Ishikawa (cell line): Measurements from ENCODE around the gene PCNT.

ENCODE experiments used
- CEBPB ChIP-seq: IDR thresholded peaks from 2 replicates; pipeline ENCODE4 v1.6.1; 2012
- CREB1 ChIP-seq: IDR thresholded peaks from 2 replicates; pipeline ENCODE4 v1.6.1; 2012; ENCODE audit warnings: low read depth
- EGR1 ChIP-seq: IDR thresholded peaks from 2 replicates; pipeline ENCODE4 v1.6.1; 2012
- EP300 ChIP-seq: IDR thresholded peaks from 2 replicates; pipeline ENCODE4 v1.6.1; 2012; ENCODE audit warnings: borderline replicate concordance
- FOXM1 ChIP-seq: IDR thresholded peaks from 2 replicates; pipeline ENCODE4 v1.6.1; 2012; ENCODE audit warnings: low read depth, borderline replicate concordance
- NFIC ChIP-seq: IDR thresholded peaks from 2 replicates; pipeline ENCODE4 v1.6.1; 2012
- RAD21 ChIP-seq: IDR thresholded peaks from 2 replicates; pipeline ENCODE4 v1.6.1; 2012; ENCODE audit warnings: low read depth
- TAF1 ChIP-seq: IDR thresholded peaks from 2 replicates; pipeline ENCODE4 v1.6.1; 2012; ENCODE audit warnings: low read depth, mild to moderate bottlenecking
- TCF12 ChIP-seq: IDR thresholded peaks from 2 replicates; pipeline ENCODE4 v1.6.1; 2012; ENCODE audit warnings: low read depth
- TEAD4 ChIP-seq: IDR thresholded peaks from 2 replicates; pipeline ENCODE4 v1.6.1; 2012
- YY1 ChIP-seq: IDR thresholded peaks from 2 replicates; pipeline ENCODE4 v1.6.1; 2012; ENCODE audit warnings: low read depth
- ZBTB7A ChIP-seq: IDR thresholded peaks from 2 replicates; pipeline ENCODE4 v1.6.1; 2012; ENCODE audit warnings: low read depth
- TF ChIP-seq, protein P1 (sequence below): IDR thresholded peaks from 2 replicates; pipeline ENCODE4 v1.6.1; 2012
- TF ChIP-seq, protein P2 (sequence below): IDR thresholded peaks from 2 replicates; pipeline ENCODE4 v1.6.1; 2012; ENCODE audit warnings: low read depth, mild to moderate bottlenecking
- TF ChIP-seq, protein P3 (sequence below): IDR thresholded peaks from 2 replicates; pipeline ENCODE4 v1.6.1; 2012

PCNT gene

DNA sequence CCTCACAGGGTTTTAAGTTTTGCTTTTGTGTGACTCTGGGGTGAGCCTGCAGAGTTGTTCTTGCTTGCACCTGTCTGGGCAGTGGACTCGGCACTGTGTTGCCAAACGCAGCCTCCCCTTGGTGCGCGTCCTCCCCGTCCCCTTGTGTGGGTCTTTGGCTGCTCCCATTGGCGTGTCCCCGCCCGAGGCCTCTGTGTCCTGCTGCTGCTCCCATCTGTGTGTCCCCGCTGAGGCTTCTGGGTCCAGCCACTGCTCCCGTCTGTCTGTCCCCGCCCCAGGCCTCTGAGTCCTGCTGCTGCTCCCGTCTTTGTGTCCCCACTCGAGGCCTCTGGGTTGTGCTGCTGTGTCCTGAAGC is 62.8 kb downstream of the PCNT start:
- TF ChIP-seq, protein P1, sequence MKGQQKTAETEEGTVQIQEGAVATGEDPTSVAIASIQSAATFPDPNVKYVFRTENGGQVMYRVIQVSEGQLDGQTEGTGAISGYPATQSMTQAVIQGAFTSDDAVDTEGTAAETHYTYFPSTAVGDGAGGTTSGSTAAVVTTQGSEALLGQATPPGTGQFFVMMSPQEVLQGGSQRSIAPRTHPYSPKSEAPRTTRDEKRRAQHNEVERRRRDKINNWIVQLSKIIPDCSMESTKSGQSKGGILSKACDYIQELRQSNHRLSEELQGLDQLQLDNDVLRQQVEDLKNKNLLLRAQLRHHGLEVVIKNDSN = no peak
- TF ChIP-seq, protein P2, sequence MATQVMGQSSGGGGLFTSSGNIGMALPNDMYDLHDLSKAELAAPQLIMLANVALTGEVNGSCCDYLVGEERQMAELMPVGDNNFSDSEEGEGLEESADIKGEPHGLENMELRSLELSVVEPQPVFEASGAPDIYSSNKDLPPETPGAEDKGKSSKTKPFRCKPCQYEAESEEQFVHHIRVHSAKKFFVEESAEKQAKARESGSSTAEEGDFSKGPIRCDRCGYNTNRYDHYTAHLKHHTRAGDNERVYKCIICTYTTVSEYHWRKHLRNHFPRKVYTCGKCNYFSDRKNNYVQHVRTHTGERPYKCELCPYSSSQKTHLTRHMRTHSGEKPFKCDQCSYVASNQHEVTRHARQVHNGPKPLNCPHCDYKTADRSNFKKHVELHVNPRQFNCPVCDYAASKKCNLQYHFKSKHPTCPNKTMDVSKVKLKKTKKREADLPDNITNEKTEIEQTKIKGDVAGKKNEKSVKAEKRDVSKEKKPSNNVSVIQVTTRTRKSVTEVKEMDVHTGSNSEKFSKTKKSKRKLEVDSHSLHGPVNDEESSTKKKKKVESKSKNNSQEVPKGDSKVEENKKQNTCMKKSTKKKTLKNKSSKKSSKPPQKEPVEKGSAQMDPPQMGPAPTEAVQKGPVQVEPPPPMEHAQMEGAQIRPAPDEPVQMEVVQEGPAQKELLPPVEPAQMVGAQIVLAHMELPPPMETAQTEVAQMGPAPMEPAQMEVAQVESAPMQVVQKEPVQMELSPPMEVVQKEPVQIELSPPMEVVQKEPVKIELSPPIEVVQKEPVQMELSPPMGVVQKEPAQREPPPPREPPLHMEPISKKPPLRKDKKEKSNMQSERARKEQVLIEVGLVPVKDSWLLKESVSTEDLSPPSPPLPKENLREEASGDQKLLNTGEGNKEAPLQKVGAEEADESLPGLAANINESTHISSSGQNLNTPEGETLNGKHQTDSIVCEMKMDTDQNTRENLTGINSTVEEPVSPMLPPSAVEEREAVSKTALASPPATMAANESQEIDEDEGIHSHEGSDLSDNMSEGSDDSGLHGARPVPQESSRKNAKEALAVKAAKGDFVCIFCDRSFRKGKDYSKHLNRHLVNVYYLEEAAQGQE = no peak
- TF ChIP-seq ZBTB7A = no peak
- TF ChIP-seq CEBPB = no peak
- no peak for TF ChIP-seq TAF1
- TF ChIP-seq, protein P3, sequence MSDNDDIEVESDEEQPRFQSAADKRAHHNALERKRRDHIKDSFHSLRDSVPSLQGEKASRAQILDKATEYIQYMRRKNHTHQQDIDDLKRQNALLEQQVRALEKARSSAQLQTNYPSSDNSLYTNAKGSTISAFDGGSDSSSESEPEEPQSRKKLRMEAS = no peak
- TF ChIP-seq EGR1 = no peak
- no peak for TF ChIP-seq TEAD4
- TF ChIP-seq TCF12 = no peak
- no peak for TF ChIP-seq NFIC
- no peak for TF ChIP-seq EP300
- TF ChIP-seq RAD21 = no peak
- TF ChIP-seq CREB1 = no peak
- TF ChIP-seq FOXM1 = no peak
- TF ChIP-seq YY1 = no peak

DNA sequence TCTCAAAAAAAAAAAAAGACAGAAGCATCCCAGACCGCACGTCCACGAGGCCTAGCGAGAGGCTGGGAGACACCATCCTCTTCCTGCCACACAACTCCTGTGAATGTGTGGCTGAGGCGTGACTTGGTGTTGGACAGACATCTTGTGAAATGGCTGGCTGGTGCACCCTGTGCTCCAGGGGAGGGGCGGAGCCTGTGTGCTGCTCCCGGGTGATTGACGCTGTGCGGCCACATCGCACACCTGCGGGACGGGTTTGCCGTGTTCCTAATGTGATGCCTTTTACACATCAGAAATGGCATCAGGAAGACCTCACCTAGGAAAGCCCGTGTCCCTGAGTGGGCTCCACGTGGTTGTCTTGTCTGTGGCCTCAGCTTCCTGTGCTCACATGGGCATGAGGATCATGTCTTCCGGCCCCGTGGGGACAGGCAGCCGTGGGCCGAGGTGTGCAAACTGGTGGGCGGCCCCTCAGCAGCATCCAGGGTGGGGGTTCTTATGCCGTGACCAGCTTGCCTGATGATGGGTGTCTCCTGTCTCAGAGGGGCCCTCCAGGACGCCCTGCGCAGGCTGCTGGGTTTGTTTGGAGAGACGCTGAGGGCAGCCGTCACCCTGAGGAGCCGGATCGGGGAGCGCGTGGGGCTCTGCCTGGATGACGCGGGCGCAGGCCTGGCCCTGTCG is 64.4 kb downstream of the PCNT start:
- TF ChIP-seq RAD21 (no peak), NFIC (no peak), CEBPB (no peak), TCF12 (no peak), ZBTB7A (no peak), TEAD4 (no peak), YY1 (no peak), EP300 (no peak), CREB1 (no peak), FOXM1 (no peak), EGR1 (no peak), TAF1 (no peak)
- TF ChIP-seq, protein P1 = no peak
- TF ChIP-seq, protein P2 = no peak
- TF ChIP-seq, protein P3 = no peak

DNA sequence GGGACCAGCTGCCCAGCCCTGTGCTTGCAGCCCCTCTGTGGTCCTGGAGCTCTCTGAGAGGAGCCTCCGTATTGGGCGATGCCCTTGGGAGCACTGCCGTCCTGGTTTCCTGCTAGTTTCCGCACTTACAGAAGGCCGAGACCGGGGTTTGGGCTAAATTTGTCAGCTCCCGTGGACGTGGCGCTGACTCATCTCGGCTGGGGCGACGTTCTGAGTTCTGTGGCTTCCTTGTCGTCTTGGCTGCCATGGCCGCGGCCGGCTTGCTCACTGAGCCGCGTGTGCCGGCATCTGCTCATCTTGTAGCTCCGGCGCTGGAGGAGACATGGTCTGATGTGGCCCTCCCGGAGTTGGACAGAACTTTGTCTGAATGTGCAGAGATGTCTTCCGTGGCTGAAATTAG is 64.9 kb downstream of the PCNT start:
- TF ChIP-seq, protein P3 = no peak
- TF ChIP-seq TAF1 = no peak
- TF ChIP-seq EP300 = no peak
- TF ChIP-seq NFIC = no peak
- no peak for TF ChIP-seq TCF12
- TF ChIP-seq FOXM1 = no peak

DNA sequence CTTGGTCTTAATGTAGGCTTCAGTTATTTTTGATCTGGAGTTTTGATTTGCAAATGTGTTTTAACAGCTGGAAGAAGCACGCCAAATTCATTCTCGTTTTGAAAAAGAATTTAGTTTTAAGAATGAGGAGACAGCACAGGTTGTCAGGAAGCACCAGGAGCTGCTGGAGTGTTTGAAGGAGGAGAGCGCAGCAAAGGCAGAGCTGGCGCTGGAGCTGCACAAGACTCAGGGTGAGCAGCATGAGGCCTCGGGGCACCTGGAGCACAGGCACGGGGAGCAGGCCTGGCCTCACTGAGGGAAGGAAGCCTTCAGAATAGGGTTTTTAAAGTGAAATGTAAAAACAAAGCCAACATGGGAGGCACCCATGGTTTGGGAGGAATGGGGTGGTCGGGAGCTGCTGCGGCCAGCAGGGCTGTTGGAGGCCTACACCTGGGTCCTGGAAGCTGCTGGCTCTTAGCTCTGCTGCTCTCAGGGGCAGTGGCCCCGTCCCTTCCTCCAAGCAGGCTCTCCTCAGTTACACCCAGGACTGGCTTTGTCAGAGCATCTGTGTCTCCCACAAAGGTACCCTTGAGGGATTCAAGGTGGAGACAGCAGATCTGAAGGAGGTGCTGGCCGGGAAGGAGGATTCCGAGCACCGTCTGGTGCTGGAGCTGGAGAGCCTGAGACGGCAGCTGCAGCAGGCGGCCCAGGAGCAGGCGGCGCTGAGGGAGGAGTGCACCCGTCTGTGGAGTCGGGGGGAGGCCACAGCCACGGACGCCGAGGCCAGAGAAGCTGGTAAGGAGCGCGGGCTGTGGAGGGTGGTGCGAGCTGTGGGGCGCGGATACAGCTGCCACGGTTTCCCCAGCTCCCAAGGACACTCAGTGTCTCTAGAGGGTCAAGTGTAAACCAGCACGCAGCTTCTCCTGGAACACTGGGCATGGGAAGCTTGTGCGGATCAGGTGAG is 66.9 kb downstream of the PCNT start:
- TF ChIP-seq CREB1 (no peak), CEBPB (no peak), FOXM1 (no peak), TCF12 (no peak), YY1 (no peak), TAF1 (no peak), TEAD4 (no peak), EGR1 (no peak), RAD21 (no peak)
- TF ChIP-seq, protein P1 = no peak
- TF ChIP-seq, protein P3 = no peak

DNA sequence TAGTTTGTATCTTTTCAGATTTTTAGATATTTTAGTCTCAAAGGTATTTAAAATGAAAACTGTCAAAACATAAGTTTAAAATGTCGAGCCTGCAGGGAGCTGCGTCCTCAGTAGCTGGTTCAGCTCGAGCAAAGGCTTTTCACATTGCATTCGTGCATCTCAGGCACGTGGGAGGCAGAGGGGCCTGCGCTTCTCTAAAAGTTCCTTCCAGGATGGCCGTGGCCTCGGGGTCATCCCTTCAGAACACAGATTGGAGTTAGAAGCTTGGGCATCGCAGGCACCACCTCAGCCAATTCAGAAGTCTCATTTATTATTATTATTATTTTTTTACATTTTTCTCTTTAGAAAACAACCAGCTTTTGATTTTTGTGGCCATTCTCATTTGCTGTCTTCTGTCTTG is 67.8 kb downstream of the PCNT start:
- TF ChIP-seq, protein P2 = no peak
- TF ChIP-seq EGR1 = no peak
- TF ChIP-seq YY1 = no peak
- TF ChIP-seq CREB1 = no peak
- no peak for TF ChIP-seq RAD21
- no peak for TF ChIP-seq CEBPB
